Retinal pigment epithelial cell (primary cell): ENCODE results near the gene SYF2.

ENCODE experiments used
- DNase-seq: peaks from one replicate; pipeline ENCODE4 v3.0.0-alpha.2; 2010; ENCODE audit warnings: low read depth
- H3K4me3 ChIP-seq: 2 replicates; pipeline ENCODE4 v1.5.1; 2011; ENCODE audit warnings: mild to moderate bottlenecking, low read length, control low read depth, moderate library complexity
- TF ChIP-seq, protein P1 (sequence below): conservative IDR thresholded peaks from 2 replicates; pipeline ENCODE4 v1.5.1; 2011; ENCODE audit warnings: low read depth, low read length, control low read depth, inconsistent platforms

The SYF2 gene

GRCh38 chr1:25173809-25174340, 58.4 kb downstream of the SYF2 start:
- DNase-seq: no peak
- H3K4me3 ChIP-seq: no peak overlapping the region
- TF ChIP-seq, protein P1, sequence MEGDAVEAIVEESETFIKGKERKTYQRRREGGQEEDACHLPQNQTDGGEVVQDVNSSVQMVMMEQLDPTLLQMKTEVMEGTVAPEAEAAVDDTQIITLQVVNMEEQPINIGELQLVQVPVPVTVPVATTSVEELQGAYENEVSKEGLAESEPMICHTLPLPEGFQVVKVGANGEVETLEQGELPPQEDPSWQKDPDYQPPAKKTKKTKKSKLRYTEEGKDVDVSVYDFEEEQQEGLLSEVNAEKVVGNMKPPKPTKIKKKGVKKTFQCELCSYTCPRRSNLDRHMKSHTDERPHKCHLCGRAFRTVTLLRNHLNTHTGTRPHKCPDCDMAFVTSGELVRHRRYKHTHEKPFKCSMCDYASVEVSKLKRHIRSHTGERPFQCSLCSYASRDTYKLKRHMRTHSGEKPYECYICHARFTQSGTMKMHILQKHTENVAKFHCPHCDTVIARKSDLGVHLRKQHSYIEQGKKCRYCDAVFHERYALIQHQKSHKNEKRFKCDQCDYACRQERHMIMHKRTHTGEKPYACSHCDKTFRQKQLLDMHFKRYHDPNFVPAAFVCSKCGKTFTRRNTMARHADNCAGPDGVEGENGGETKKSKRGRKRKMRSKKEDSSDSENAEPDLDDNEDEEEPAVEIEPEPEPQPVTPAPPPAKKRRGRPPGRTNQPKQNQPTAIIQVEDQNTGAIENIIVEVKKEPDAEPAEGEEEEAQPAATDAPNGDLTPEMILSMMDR: no peak
